HG03378 (cell line): ENCODE measurements around the gene MAD1L1.

Experiments used
- ATAC-seq: cut with Tn5 transposase; IDR thresholded peaks from one replicate; pipeline ENCODE4 v1.9.1; 2021; ENCODE audit warnings: mild to moderate bottlenecking, moderate library complexity; ENCODE audit not compliant: unreplicated experiment

Gene MAD1L1

GRCh38 chr7:2018569-2019460, 213.9 kb downstream of the MAD1L1 start:
- no peak for ATAC-seq

- no peak for ATAC-seq
Observed at GRCh38 chr7:2017914-2018568, 214.7 kb downstream of the MAD1L1 start.

- no peak for ATAC-seq
Observed at GRCh38 chr7:2017481-2017891, 215.3 kb downstream of the MAD1L1 start.

GRCh38 chr7:2016761-2017480, 215.8 kb downstream of the MAD1L1 start:
- ATAC-seq, result no peak

GRCh38 chr7:2016021-2016631, 216.6 kb downstream of the MAD1L1 start:
- ATAC-seq, result no peak

- ATAC-seq, result no peak
Observed at GRCh38 chr7:2015251-2015871, 217.4 kb downstream of the MAD1L1 start.

GRCh38 chr7:2014391-2015241, 218.1 kb downstream of the MAD1L1 start:
- no peak for ATAC-seq

GRCh38 chr7:2013381-2014311, 219.1 kb downstream of the MAD1L1 start:
- ATAC-seq, result no peak

GRCh38 chr7:2012981-2013380, 219.8 kb downstream of the MAD1L1 start:
- ATAC-seq, result no peak

GRCh38 chr7:2012044-2012900, 220.5 kb downstream of the MAD1L1 start:
- no peak for ATAC-seq

- ATAC-seq, result no peak
Observed at GRCh38 chr7:2011266-2012043, 221.3 kb downstream of the MAD1L1 start.

- ATAC-seq, result no peak
Observed at GRCh38 chr7:2010551-2011265, 222.0 kb downstream of the MAD1L1 start.

- ATAC-seq, result no peak
Observed at GRCh38 chr7:2010101-2010500, 222.6 kb downstream of the MAD1L1 start.

GRCh38 chr7:2009541-2010001, 223.2 kb downstream of the MAD1L1 start:
- no peak for ATAC-seq

GRCh38 chr7:2008936-2009540, 223.7 kb downstream of the MAD1L1 start:
- ATAC-seq, result no peak
